ENCODE data around the gene SULT2A1. TPM values are rescaled to one million over a fixed set of nuclear protein-coding genes. Genes with fewer than 3 reads are reported as not detected.
A peak's percentile ranks its signal among the peaks of the same experiment; 100 is the strongest.
"Not testable (repeated sequence)": the region's sequence is repeated elsewhere in the genome, so short reads cannot be mapped to it uniquely, and the experiment has no call there.

Gene SULT2A1
- total RNA-seq, 1 donor from 2014 or later: not detected

DNA sequence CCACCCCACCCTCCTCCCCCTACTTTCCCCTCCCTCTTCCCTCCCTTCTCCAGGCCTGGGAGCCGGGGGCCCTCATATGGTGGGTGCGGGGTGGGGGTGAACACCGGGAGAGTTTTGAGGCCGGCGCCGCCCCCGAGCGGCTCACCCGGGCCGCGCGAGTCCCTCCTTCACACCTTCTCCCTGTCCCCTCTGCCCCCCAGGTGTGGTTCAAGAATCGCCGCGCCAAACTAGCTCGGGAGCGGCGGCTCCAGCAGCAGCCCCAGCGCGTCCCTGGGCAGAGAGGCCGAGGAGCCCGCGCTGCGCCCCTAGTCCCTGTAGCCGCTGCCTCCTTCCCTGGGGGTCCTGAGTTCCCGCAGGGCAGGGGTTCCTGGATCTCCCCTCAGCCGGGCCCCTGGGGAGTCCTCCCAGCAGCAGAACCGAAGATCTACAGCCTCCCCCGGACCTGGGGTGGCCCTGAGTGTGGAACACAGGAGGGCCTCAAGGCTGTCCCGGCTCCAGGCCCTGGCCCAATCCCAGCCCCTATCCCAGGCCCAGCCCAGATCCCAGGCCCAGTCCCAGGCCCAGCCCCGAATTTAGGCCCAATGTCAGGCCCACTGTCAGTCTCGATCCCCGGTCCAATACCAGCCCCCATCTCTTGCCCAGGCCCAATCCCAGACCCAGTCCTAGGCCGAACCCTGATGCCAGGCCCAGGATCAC lies 25.4 kb downstream of the SULT2A1 start:
- H3K27me3 ChIP-seq: no peaks in the 10 kb centered on the region
- no peak overlapping the region for H3K27ac ChIP-seq
- H3K4me1 ChIP-seq: no peaks in the 10 kb centered on the region
- H3K9me3 ChIP-seq: no peaks in the 10 kb centered on the region
- ATAC-seq (no peak), DNase-seq (no peak)
- TF ChIP-seq, protein P1, sequence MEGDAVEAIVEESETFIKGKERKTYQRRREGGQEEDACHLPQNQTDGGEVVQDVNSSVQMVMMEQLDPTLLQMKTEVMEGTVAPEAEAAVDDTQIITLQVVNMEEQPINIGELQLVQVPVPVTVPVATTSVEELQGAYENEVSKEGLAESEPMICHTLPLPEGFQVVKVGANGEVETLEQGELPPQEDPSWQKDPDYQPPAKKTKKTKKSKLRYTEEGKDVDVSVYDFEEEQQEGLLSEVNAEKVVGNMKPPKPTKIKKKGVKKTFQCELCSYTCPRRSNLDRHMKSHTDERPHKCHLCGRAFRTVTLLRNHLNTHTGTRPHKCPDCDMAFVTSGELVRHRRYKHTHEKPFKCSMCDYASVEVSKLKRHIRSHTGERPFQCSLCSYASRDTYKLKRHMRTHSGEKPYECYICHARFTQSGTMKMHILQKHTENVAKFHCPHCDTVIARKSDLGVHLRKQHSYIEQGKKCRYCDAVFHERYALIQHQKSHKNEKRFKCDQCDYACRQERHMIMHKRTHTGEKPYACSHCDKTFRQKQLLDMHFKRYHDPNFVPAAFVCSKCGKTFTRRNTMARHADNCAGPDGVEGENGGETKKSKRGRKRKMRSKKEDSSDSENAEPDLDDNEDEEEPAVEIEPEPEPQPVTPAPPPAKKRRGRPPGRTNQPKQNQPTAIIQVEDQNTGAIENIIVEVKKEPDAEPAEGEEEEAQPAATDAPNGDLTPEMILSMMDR (IDR thresholded peaks at IDR 0.05): no peak
- H3K4me3 ChIP-seq: no peak overlapping the region
- H3K36me3 ChIP-seq: no peaks in the 10 kb centered on the region
- intact Hi-C loops (cut with DNase I): no loop called here

- H3K36me3 ChIP-seq; DNase-seq; intact Hi-C loops (cut with DNase I); H3K4me1 ChIP-seq; H3K4me3 ChIP-seq; H3K27ac ChIP-seq; ATAC-seq; H3K9me3 ChIP-seq; H3K27me3 ChIP-seq: not testable (repeated sequence)
Measured at GRCh38 chr19:47859838-47860237, 26.3 kb downstream of the SULT2A1 start.

GRCh38 chr19:47858646-47859285 lies 27.3 kb downstream of the SULT2A1 start, which contains the start of gene TPRX2:
TSS of gene TPRX2 (plus strand) at chr19:47859235. CDS start at chr19:47859247, 12 bp downstream.
- H3K9me3 ChIP-seq; H3K36me3 ChIP-seq; intact Hi-C loops (cut with DNase I); H3K27me3 ChIP-seq; H3K27ac ChIP-seq; DNase-seq; ATAC-seq; H3K4me3 ChIP-seq; H3K4me1 ChIP-seq: not testable (repeated sequence)

DNA sequence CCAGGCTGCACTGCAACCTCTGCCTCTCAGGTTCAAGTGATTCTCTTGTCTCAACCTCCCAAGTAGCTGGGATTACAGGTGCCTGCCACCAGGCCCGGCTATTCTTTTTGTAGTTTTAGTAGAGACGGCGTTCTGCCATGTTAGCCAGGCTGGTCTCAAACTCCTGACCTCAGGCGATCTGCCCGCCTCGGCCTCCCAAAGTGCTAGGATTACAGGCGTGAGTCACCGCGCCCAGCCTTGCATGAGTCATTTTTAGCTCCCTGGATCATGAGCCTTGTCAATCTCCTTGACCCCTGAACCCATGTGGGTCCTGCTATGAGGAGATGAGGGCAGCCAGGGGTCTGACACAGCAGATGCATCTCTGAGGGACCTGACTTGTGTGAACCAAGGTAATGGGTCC lies 27.9 kb downstream of the SULT2A1 start:
- H3K9me3 ChIP-seq; H3K4me1 ChIP-seq; H3K27me3 ChIP-seq; H3K4me3 ChIP-seq; H3K36me3 ChIP-seq; H3K27ac ChIP-seq; ATAC-seq; DNase-seq; intact Hi-C loops (cut with DNase I): not testable (repeated sequence)

DNA sequence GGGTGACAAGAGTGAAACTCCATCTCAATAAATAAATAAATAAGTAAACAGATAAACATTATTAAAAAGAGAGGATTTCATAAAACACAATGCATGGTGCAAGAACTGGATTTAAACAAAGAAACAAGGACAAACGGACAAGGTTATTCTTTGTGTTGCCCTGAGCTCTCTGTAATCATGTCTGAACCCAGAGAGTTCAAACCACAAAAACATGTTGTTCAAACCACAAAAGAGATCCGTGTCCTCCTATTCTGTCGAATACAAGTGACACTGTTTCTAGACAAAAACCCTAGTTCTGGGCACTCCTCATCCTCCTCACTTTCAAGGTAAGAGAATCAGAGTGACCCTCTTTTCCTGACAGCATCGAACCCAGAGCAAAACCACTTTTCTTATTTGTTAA lies 31.7 kb downstream of the SULT2A1 start:
- ATAC-seq: no peak
- Histone ChIP-seq H3K36me3 (no peaks in the 10 kb centered on the region), H3K4me1 (no peaks in the 10 kb centered on the region), H3K27ac (no peak overlapping the region), H3K27me3 (peaks cover 40% of the 10 kb centered on the region), H3K4me3 (no peak overlapping the region), H3K9me3 (no peaks in the 10 kb centered on the region)
- DNase-seq: no peak
- intact Hi-C loops (cut with DNase I): no loop called here
- TF ChIP-seq, protein P1 (IDR thresholded peaks at IDR 0.05): no peak

- TF ChIP-seq, protein P1 (IDR thresholded peaks at IDR 0.05): no peak
- Histone ChIP-seq H3K4me3 (no peak overlapping the region), H3K9me3 (no peaks in the 10 kb centered on the region), H3K27ac (no peak overlapping the region), H3K36me3 (no peaks in the 10 kb centered on the region), H3K4me1 (no peaks in the 10 kb centered on the region), H3K27me3 (peaks cover 52% of the 10 kb centered on the region)
- DNase-seq: no peak
- ATAC-seq: no peak
- intact Hi-C loops (cut with DNase I): no loop called here
Measured at GRCh38 chr19:47853003-47853402, 33.1 kb downstream of the SULT2A1 start.

DNA sequence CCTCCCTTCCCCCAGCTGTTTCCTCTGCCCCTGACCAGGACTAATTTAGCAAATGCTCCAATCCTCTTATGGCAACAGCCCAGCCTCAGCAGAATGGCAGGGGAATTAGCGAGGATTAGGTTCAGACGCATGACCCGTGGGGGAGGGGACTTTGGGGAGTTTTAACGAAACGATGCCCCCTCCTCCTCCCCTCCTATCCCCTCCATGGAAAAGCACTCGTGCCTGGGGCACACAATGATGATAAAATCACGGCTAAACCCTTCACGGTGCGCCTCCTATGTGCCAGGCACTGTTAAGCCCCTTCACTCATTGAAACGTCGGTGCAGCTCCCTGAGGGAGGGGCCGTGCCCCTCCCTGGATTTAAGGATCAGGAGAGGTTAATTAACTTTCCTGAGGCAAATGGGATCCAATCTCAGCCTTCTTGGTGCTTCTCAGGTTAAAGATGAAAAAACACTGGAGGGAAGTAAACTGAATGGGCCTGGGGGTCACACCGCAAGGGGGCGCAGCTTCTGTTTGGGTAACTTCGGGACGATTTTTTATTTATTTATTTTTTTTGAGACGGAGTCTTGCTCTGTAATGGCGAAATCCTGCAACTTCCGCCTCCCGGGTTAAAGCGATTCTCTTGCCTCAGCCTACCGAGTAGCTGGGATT lies 37.2 kb downstream of the SULT2A1 start:
- peak; percentile 69 for DNase-seq
- intact Hi-C loops (cut with DNase I): no loop called here
- ATAC-seq: no peak
- no peak overlapping the region for H3K4me3 ChIP-seq
- no peaks in the 10 kb centered on the region for H3K4me1 ChIP-seq
- TF ChIP-seq, protein P1 (IDR thresholded peaks at IDR 0.05): peak; percentile 49
- no peaks in the 10 kb centered on the region for H3K9me3 ChIP-seq
- peaks cover 67% of the 10 kb centered on the region for H3K27me3 ChIP-seq
- no peak overlapping the region for H3K27ac ChIP-seq
- no peaks in the 10 kb centered on the region for H3K36me3 ChIP-seq

Measured in upper lobe of right lung (tissue), 1 donor.